Midbrain (tissue), 1 donor: ENCODE results near the gene SLC25A11.

Source experiments
- DNase-seq: peaks from one replicate; lab custom pipeline; 2025; lab: John Stamatoyannopoulos, UW

Gene SLC25A11

GRCh38 chr17:4939796-4940554 lies at the start of gene SLC25A11, which contains the start of gene RNF167:
SLC25A11 (minus strand) TSS chr17:4940046; CDS start chr17:4939910, 136 bp downstream.
RNF167 (plus strand) TSS chr17:4940268; CDS start chr17:4940910, 642 bp downstream.
- peak; percentile 99 for DNase-seq

- DNase-seq = no peak
These were observed 48.1 kb upstream of the SLC25A11 start for GRCh38 chr17:4987767-4988567.

- peak; percentile 88 for DNase-seq
These were observed 47.3 kb upstream of the SLC25A11 start, which contains the start of gene CAMTA2 for GRCh38 chr17:4986951-4987766. CAMTA2 (minus strand) TSS chr17:4987675; CDS start chr17:4986222, 1,453 bp downstream.

GRCh38 chr17:4986403-4986802 lies 46.6 kb upstream of the SLC25A11 start:
- DNase-seq = no peak

GRCh38 chr17:4982305-4982704 lies 42.5 kb upstream of the SLC25A11 start:
- DNase-seq = no peak

- DNase-seq = no peak
These were observed 40.9 kb upstream of the SLC25A11 start for GRCh38 chr17:4980644-4981216.

- DNase-seq = peak; percentile 8
These were observed 38.9 kb upstream of the SLC25A11 start for GRCh38 chr17:4978726-4979125.

GRCh38 chr17:4974115-4974670 lies 34.3 kb upstream of the SLC25A11 start:
- no peak for DNase-seq

- DNase-seq = no peak
These were observed 33.6 kb upstream of the SLC25A11 start for GRCh38 chr17:4973256-4974114.

- no peak for DNase-seq
These were observed 32.9 kb upstream of the SLC25A11 start for GRCh38 chr17:4972752-4973151.

GRCh38 chr17:4972322-4972721 lies 32.5 kb upstream of the SLC25A11 start:
- no peak for DNase-seq

GRCh38 chr17:4971826-4972225 lies 32.0 kb upstream of the SLC25A11 start:
- no peak for DNase-seq

GRCh38 chr17:4970273-4970672 lies 30.4 kb upstream of the SLC25A11 start:
- DNase-seq = no peak

GRCh38 chr17:4969551-4970173 lies 29.8 kb upstream of the SLC25A11 start:
- DNase-seq = no peak

- no peak for DNase-seq
These were observed 29.3 kb upstream of the SLC25A11 start for GRCh38 chr17:4969047-4969550.

GRCh38 chr17:4968486-4969046 lies 28.7 kb upstream of the SLC25A11 start:
- DNase-seq = no peak

GRCh38 chr17:4967539-4968485 lies 28.0 kb upstream of the SLC25A11 start, which contains the start of gene SPAG7:
SPAG7 (minus strand) TSS chr17:4967817; CDS start chr17:4967804, 13 bp downstream.
- peak; percentile 98 for DNase-seq
